Esophagus squamous epithelium (tissue), 4 donors: ENCODE measurements around the gene ANKRD36.
"Not testable (repeated sequence)": the region's sequence is repeated elsewhere in the genome, so short reads cannot be mapped to it uniquely, and the experiment has no call there.

ENCODE experiments used
- CTCF ChIP-seq, 6 experiments: fragments of 450-650 bp in 4 of 6; fragments of 200-600 bp in 2 of 6; sonication (generic) in 2 of 6; IDR thresholded peaks; one replicate each; pipeline ENCODE4 v1.5.1; 2016 to 2019; ENCODE audit warnings: antibody characterized with exemption in 6 of 6, mild to moderate bottlenecking in 4 of 6, moderate library complexity in 4 of 6
- POLR2A ChIP-seq, 4 donors: fragments of 450-650 bp; IDR thresholded peaks; one replicate each; pipeline ENCODE4 v1.6.1; 2017; ENCODE audit warnings: antibody characterized with exemption in 4 of 4, mild to moderate bottlenecking in 4 of 4, moderate library complexity in 3 of 4

GRCh38 chr2:97092946-97093345 is 20.0 kb upstream of the ANKRD36 start:
- TF ChIP-seq CTCF, POLR2A (IDR thresholded peaks at IDR 0.05): not testable (repeated sequence)
